Brain microvascular endothelial cell (primary cell): Measurements from ENCODE around the gene WNT4.
A peak's percentile ranks its signal among the peaks of the same experiment; 100 is the strongest.

Experiments used
- DNase-seq: peaks from one replicate; pipeline ENCODE4 v3.0.0-alpha.2; 2020
- H3K27ac ChIP-seq: fragments of 250-450 bp; sonication (Bioruptor Pico); 2 replicates; pipeline ENCODE4 v1.5.1; 2020; ENCODE audit warnings: mild to moderate bottlenecking, moderate library complexity
- H3K27me3 ChIP-seq: fragments of 250-450 bp; sonication (Bioruptor Pico); replicated peaks from 2 replicates; pipeline ENCODE4 v1.5.1; 2020; ENCODE audit warnings: mild to moderate bottlenecking
- H3K36me3 ChIP-seq: fragments of 250-450 bp; sonication (Bioruptor Pico); replicated peaks from 2 replicates; pipeline ENCODE4 v1.5.1; 2020; ENCODE audit warnings: mild to moderate bottlenecking
- H3K4me3 ChIP-seq: 2 replicates; pipeline ENCODE4 v1.5.1; 2011; ENCODE audit warnings: low read depth, mild to moderate bottlenecking, control low read depth, low read length, moderate library complexity
- CTCF ChIP-seq: IDR thresholded peaks from 2 replicates; pipeline ENCODE4 v1.5.1; 2011; ENCODE audit warnings: low read depth, mild to moderate bottlenecking, moderate library complexity, low read length, control low read depth, inconsistent platforms; ENCODE audit errors: missing control alignments
- in situ Hi-C: cut with HindIII; loops from 2 replicates; pipeline ENCODE4 v1.10.0; 2017; ENCODE audit warnings: low sequenced_read_pairs, low pct_ligation_motif_present

Gene WNT4

GRCh38 chr1:22132517-22133235 lies 10.2 kb downstream of the WNT4 start:
- in situ Hi-C loops: no loop called here
- Histone ChIP-seq H3K27ac (no peak overlapping the region), H3K36me3 (no peaks in the 10 kb centered on the region), H3K27me3 (no peaks in the 10 kb centered on the region), H3K4me3 (no peak overlapping the region)
- DNase-seq: peak; percentile 25
- TF ChIP-seq CTCF: no peak

- no peak for DNase-seq
- TF ChIP-seq CTCF: peak; percentile 90
- Histone ChIP-seq H3K4me3 (no peak overlapping the region), H3K36me3 (no peaks in the 10 kb centered on the region), H3K27ac (no peak overlapping the region), H3K27me3 (no peaks in the 10 kb centered on the region)
- in situ Hi-C loops: no loop called here
Observed at GRCh38 chr1:22131875-22132486, 10.9 kb downstream of the WNT4 start.

- in situ Hi-C loops: no loop called here
- no peak for DNase-seq
- no peak for TF ChIP-seq CTCF
- Histone ChIP-seq H3K36me3 (no peaks in the 10 kb centered on the region), H3K27me3 (no peaks in the 10 kb centered on the region), H3K4me3 (no peak overlapping the region), H3K27ac (no peak overlapping the region)
Observed at GRCh38 chr1:22131062-22131461, 11.8 kb downstream of the WNT4 start.

GRCh38 chr1:22129501-22130117 lies 13.3 kb downstream of the WNT4 start:
- H3K27ac ChIP-seq: no peak overlapping the region
- H3K36me3 ChIP-seq: no peaks in the 10 kb centered on the region
- no peak for DNase-seq
- H3K27me3 ChIP-seq: no peaks in the 10 kb centered on the region
- no peak for TF ChIP-seq CTCF
- in situ Hi-C loops: no loop called here
- no peak overlapping the region for H3K4me3 ChIP-seq

- H3K27me3 ChIP-seq: no peaks in the 10 kb centered on the region
- no peak for DNase-seq
- H3K27ac ChIP-seq: no peak overlapping the region
- in situ Hi-C loops: no loop called here
- no peak overlapping the region for H3K4me3 ChIP-seq
- no peak for TF ChIP-seq CTCF
- no peaks in the 10 kb centered on the region for H3K36me3 ChIP-seq
Observed at GRCh38 chr1:22128392-22128791, 14.5 kb downstream of the WNT4 start.

- Histone ChIP-seq H3K36me3 (no peaks in the 10 kb centered on the region), H3K27me3 (no peaks in the 10 kb centered on the region), H3K4me3 (no peak overlapping the region), H3K27ac (no peak overlapping the region)
- no peak for TF ChIP-seq CTCF
- no peak for DNase-seq
- in situ Hi-C loops: no loop called here
Observed at GRCh38 chr1:22127731-22128130, 15.2 kb downstream of the WNT4 start.
